Eye (tissue), 1 donor: ENCODE data around the gene C2orf49.

Experiments
- DNase-seq: peaks from one replicate; pipeline ENCODE4 v3.0.0-alpha.2; 2015

C2orf49 gene

GRCh38 chr2:105362862-105363591 lies 25.7 kb downstream of the C2orf49 start:
- no peak for DNase-seq

GRCh38 chr2:105364436-105365139 lies 27.2 kb downstream of the C2orf49 start:
- DNase-seq = no peak

GRCh38 chr2:105365206-105365605 lies 27.9 kb downstream of the C2orf49 start:
- DNase-seq = no peak

DNA sequence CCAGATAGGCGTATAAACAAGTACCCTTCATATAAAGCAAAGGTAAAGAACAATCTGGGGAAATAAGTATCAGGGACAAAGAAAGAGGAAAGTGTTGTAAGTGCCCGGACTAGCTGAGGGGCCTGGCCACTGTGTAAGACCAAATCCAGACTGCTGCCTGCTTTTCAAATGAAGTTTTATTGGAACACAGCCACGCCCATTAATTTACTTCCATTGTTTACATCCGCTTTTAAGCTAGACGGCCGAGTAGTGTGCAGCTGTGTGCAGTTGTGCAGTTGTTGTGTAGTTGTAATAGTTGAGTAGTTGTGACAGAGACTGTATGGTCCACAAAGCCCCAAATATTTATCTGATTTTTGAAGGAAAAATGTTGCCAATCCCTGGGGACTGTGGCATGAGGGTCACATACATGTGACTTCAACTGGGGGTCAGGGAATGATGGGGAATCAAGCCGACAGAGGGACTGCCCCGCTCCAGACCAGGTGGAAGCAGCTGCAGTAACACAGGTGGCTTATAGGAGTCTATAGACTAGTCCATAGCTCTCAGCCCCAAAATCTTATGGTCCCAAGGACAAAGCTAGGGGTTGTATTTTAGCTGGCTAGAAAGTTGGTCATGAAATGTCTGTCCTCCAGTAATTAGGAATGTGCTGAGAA lies 31.5 kb downstream of the C2orf49 start:
- no peak for DNase-seq

- peak; percentile 95 for DNase-seq
These were observed 32.7 kb downstream of the C2orf49 start for GRCh38 chr2:105369777-105370690.

GRCh38 chr2:105371156-105371555 lies 33.8 kb downstream of the C2orf49 start:
- DNase-seq = no peak

GRCh38 chr2:105371810-105372209 lies 34.5 kb downstream of the C2orf49 start:
- DNase-seq = no peak

GRCh38 chr2:105373344-105373781 lies 36.0 kb downstream of the C2orf49 start:
- no peak for DNase-seq

GRCh38 chr2:105373895-105374401 lies 36.6 kb downstream of the C2orf49 start:
- DNase-seq = no peak

GRCh38 chr2:105375001-105375561 lies 37.7 kb downstream of the C2orf49 start:
- DNase-seq = no peak

DNA sequence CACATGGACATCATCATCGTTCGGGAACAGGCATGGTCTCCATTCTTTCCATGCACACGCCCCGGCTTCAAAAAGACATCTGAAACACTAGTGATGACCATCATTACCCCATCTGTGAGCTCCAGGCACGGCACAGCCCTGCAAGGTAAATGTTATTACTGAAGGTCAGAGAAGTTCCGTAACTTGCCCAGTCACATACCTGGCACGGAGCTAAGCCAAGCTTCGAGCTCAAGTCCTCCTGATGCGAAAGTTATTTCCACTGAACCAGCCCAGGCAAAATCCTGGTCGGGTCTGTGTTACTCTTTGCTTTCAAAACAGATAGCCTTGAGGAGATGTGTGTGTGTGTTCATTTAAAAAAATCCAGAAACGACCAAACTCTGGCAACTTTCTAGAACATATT lies 38.7 kb downstream of the C2orf49 start:
- no peak for DNase-seq

- no peak for DNase-seq
These were observed 39.5 kb downstream of the C2orf49 start for GRCh38 chr2:105376789-105377240.

DNA sequence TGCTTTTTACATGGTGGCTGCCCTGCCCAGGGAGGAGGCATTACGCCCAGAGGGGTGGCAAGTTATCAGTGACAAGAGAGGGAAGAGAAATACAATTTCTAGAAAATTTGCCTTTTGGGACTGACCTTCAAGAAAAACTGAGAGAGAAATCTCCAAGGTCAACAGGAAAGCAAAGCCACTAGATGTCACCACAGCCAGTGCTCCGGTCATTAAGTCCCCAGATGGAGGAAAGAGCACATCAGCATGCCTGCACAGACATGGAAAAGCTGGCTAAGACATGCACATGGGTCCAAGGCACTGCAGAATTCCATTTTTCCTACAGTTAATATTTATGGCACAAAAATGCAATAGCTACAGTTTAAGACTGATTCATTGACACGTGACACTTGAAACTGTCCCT lies 40.5 kb downstream of the C2orf49 start:
- no peak for DNase-seq

- DNase-seq = no peak
These were observed 41.0 kb downstream of the C2orf49 start for GRCh38 chr2:105378276-105378840.

GRCh38 chr2:105378921-105379383 lies 41.6 kb downstream of the C2orf49 start:
- no peak for DNase-seq

- no peak for DNase-seq
These were observed 42.4 kb downstream of the C2orf49 start for GRCh38 chr2:105379741-105380186.

GRCh38 chr2:105380432-105381100 lies 43.2 kb downstream of the C2orf49 start:
- no peak for DNase-seq

GRCh38 chr2:105381101-105381668 lies 43.8 kb downstream of the C2orf49 start:
- DNase-seq = no peak

GRCh38 chr2:105382177-105382576 lies 44.8 kb downstream of the C2orf49 start:
- no peak for DNase-seq

GRCh38 chr2:105383432-105384166 lies 46.3 kb downstream of the C2orf49 start:
- no peak for DNase-seq
